HL-60 (cell line): ENCODE results near the gene EFNA5.

Experiments used
- DNase-seq, 2 experiments: peaks; one replicate each; pipeline ENCODE4 v3.0.0-alpha.2; 2010 to 2020; ENCODE audit warnings: low read depth in 1 of 2, low spot score in 1 of 2
- H3K27ac ChIP-seq: fragments of 250-450 bp; sonication (Bioruptor Pico); replicated peaks from 2 replicates; pipeline ENCODE4 v1.5.1; 2020; ENCODE audit warnings: mild to moderate bottlenecking, moderate library complexity
- H3K27me3 ChIP-seq: fragments of 250-450 bp; sonication (Bioruptor Pico); 2 replicates; pipeline ENCODE4 v1.5.1; 2021; ENCODE audit warnings: mild to moderate bottlenecking, moderate library complexity; ENCODE audit not compliant: insufficient read depth, poor library complexity, severe bottlenecking
- H3K4me3 ChIP-seq: replicated peaks from 2 replicates; pipeline ENCODE4 v1.5.1; 2011; ENCODE audit warnings: mild to moderate bottlenecking, control low read depth, low read length; ENCODE audit not compliant: insufficient read depth
- CTCF ChIP-seq: IDR thresholded peaks from one replicate; pipeline ENCODE4 v1.5.1; 2011; ENCODE audit warnings: low read length, control low read depth, inconsistent platforms; ENCODE audit not compliant: insufficient read depth
- GABPA ChIP-seq: IDR thresholded peaks from 2 replicates; pipeline ENCODE4 v1.6.1; 2012; ENCODE audit warnings: low read depth
- POLR2AphosphoS5 ChIP-seq: IDR thresholded peaks from 2 replicates; pipeline ENCODE4 v1.6.1; 2012; ENCODE audit warnings: low read depth
- REST ChIP-seq: IDR thresholded peaks from 2 replicates; pipeline ENCODE4 v1.6.1; 2012; ENCODE audit warnings: low read depth; ENCODE audit not compliant: insufficient replicate concordance
- SPI1 ChIP-seq: IDR thresholded peaks from 2 replicates; pipeline ENCODE4 v1.6.1; 2012; ENCODE audit warnings: low read depth, mild to moderate bottlenecking, borderline replicate concordance

Gene EFNA5

GRCh38 chr5:107538331-107538730 lies 132.4 kb downstream of the EFNA5 start:
- Histone ChIP-seq H3K27me3 (no peaks in the 10 kb centered on the region), H3K27ac (no peak overlapping the region), H3K4me3 (no peak overlapping the region)
- DNase-seq = no peak
- no peak for TF ChIP-seq CTCF
- no peak for TF ChIP-seq SPI1
- no peak for TF ChIP-seq GABPA
- no peak for TF ChIP-seq REST
- TF ChIP-seq POLR2AphosphoS5 = no peak

- Histone ChIP-seq H3K27ac (no peak overlapping the region), H3K4me3 (no peak overlapping the region), H3K27me3 (no peaks in the 10 kb centered on the region)
- TF ChIP-seq GABPA = no peak
- no peak for DNase-seq
These were observed 134.9 kb downstream of the EFNA5 start for GRCh38 chr5:107535849-107536248.

GRCh38 chr5:107533910-107534876 lies 136.5 kb downstream of the EFNA5 start:
- no peak for TF ChIP-seq GABPA
- no peak for TF ChIP-seq SPI1
- TF ChIP-seq CTCF = no peak
- no peak for TF ChIP-seq REST
- no peak for TF ChIP-seq POLR2AphosphoS5
- Histone ChIP-seq H3K27ac (no peak overlapping the region), H3K4me3 (no peak overlapping the region), H3K27me3 (no peaks in the 10 kb centered on the region)
- DNase-seq = no peak

- Histone ChIP-seq H3K27ac (no peak overlapping the region), H3K27me3 (no peaks in the 10 kb centered on the region), H3K4me3 (no peak overlapping the region)
- TF ChIP-seq CTCF (no peak), SPI1 (no peak), REST (no peak), POLR2AphosphoS5 (no peak)
- DNase-seq = no peak
These were observed 137.8 kb downstream of the EFNA5 start for GRCh38 chr5:107532916-107533315.
